Trophoblast cell (in vitro differentiated cells and primary cell): ENCODE measurements around the gene PLEKHD1.

ENCODE experiments used
- DNase-seq, 2 donors: peaks; one replicate each; pipeline ENCODE4 v3.0.0-alpha.2; 2016
- H2AFZ ChIP-seq: 2 replicates; pipeline ENCODE4 v1.6.1; 2013; ENCODE audit warnings: low read length, moderate library complexity, mild to moderate bottlenecking; ENCODE audit not compliant: insufficient read depth, poor library complexity
- H2AK5ac ChIP-seq: 2 replicates; pipeline ENCODE4 v1.6.1; 2013; ENCODE audit warnings: mild to moderate bottlenecking, low read length
- H2BK120ac ChIP-seq: 2 replicates; pipeline ENCODE4 v1.6.1; 2013; ENCODE audit warnings: low read length, mild to moderate bottlenecking, moderate library complexity; ENCODE audit not compliant: insufficient read depth, poor library complexity
- H2BK12ac ChIP-seq: 2 replicates; pipeline ENCODE4 v1.6.1; 2013; ENCODE audit warnings: mild to moderate bottlenecking, low read length, moderate library complexity
- H2BK5ac ChIP-seq: 2 replicates; pipeline ENCODE4 v1.6.1; 2013; ENCODE audit warnings: low read length, low read depth, moderate library complexity, mild to moderate bottlenecking; ENCODE audit not compliant: poor library complexity
- H3K14ac ChIP-seq: 2 replicates; pipeline ENCODE4 v1.6.1; 2013; ENCODE audit warnings: mild to moderate bottlenecking, low read length
- H3K18ac ChIP-seq: 2 replicates; pipeline ENCODE4 v1.6.1; 2013; ENCODE audit warnings: mild to moderate bottlenecking, low read length
- H3K23ac ChIP-seq: 2 replicates; pipeline ENCODE4 v1.6.1; 2013; ENCODE audit warnings: low read length
- H3K27ac ChIP-seq: 2 replicates; pipeline ENCODE4 v1.5.1; 2013; ENCODE audit warnings: low read depth, mild to moderate bottlenecking, inconsistent platforms, low read length, moderate library complexity
- H3K27me3 ChIP-seq: 2 replicates; pipeline ENCODE4 v1.6.1; 2013; ENCODE audit warnings: inconsistent platforms, mild to moderate bottlenecking, low read length, moderate library complexity; ENCODE audit not compliant: insufficient read depth
- H3K36me3 ChIP-seq, 2 experiments: 1 replicate in 1 of 2; 2 replicates in 1 of 2; pipeline ENCODE4 v1.6.1; 2013; ENCODE audit warnings: low read length in 2 of 2, mild to moderate bottlenecking in 2 of 2, moderate library complexity in 1 of 2; ENCODE audit not compliant: insufficient read depth in 2 of 2, control insufficient read depth in 1 of 2
- H3K4ac ChIP-seq: 2 replicates; pipeline ENCODE4 v1.6.1; 2013; ENCODE audit warnings: low read depth, mild to moderate bottlenecking, low read length, moderate library complexity
- H3K4me1 ChIP-seq, 2 experiments: 1 replicate in 1 of 2; 2 replicates in 1 of 2; pipeline ENCODE4 v1.6.1; 2013; ENCODE audit warnings: low read length in 2 of 2, mild to moderate bottlenecking in 2 of 2, moderate library complexity in 1 of 2; ENCODE audit not compliant: insufficient read depth in 2 of 2, control insufficient read depth in 1 of 2
- H3K4me2 ChIP-seq: 2 replicates; pipeline ENCODE4 v1.6.1; 2013; ENCODE audit warnings: inconsistent platforms, mild to moderate bottlenecking, low read length, moderate library complexity
- H3K4me3 ChIP-seq: 2 replicates; pipeline ENCODE4 v1.5.1; 2013; ENCODE audit warnings: mild to moderate bottlenecking, low read depth, low read length, inconsistent platforms
- H3K79me1 ChIP-seq: one replicate; pipeline ENCODE4 v1.6.1; 2013; ENCODE audit warnings: low read length
- H3K79me2 ChIP-seq: 2 replicates; pipeline ENCODE4 v1.6.1; 2013; ENCODE audit warnings: low read length, mild to moderate bottlenecking; ENCODE audit not compliant: control insufficient read depth, insufficient read depth, poor library complexity
- H3K9ac ChIP-seq: 2 replicates; pipeline ENCODE4 v1.6.1; 2013; ENCODE audit warnings: mild to moderate bottlenecking, low read length
- H3K9me3 ChIP-seq: 2 replicates; pipeline ENCODE4 v1.6.1; 2013; ENCODE audit warnings: low read depth, mild to moderate bottlenecking, control low read depth, inconsistent platforms, low read length; ENCODE audit not compliant: insufficient read depth
- H4K12ac ChIP-seq: 2 replicates; pipeline ENCODE4 v1.6.1; 2013; ENCODE audit warnings: low read depth, mild to moderate bottlenecking, low read length, moderate library complexity
- H4K8ac ChIP-seq: 2 replicates; pipeline ENCODE4 v1.6.1; 2013; ENCODE audit warnings: low read depth, mild to moderate bottlenecking, low read length, moderate library complexity
- H4K91ac ChIP-seq: one replicate; pipeline ENCODE4 v1.6.1; 2013; ENCODE audit warnings: low read depth, mild to moderate bottlenecking, low read length, moderate library complexity
- WGBS: extraction: QIAGEN DNeasy Blood & Tissue Kit; methylation state at CpG from one replicate; pipeline ENCODE4 v1.1.7; 2013; ENCODE audit warnings: missing lambda C conversion rate; ENCODE audit not compliant: insufficient read length, insufficient coverage; ENCODE audit errors: extremely low coverage; 5-methylcytosine and 5-hydroxymethylcytosine counted together

Gene PLEKHD1

GRCh38 chr14:69528930-69529329 is 44.4 kb downstream of the PLEKHD1 start:
- Histone ChIP-seq H3K36me3 (no peaks in the 10 kb centered on the region), H3K79me2 (no peaks in the 10 kb centered on the region), H3K4ac (no peak overlapping the region), H4K91ac (no peak overlapping the region), H3K4me3 (no peak overlapping the region), H4K12ac (no peak overlapping the region), H2BK120ac (no peak overlapping the region), H3K9ac (no peak overlapping the region), H3K79me1 (no peaks in the 10 kb centered on the region), H2AFZ (no peak overlapping the region), H3K23ac (no peak overlapping the region), H2BK5ac (no peak overlapping the region), H3K27me3 (no peaks in the 10 kb centered on the region), H3K4me1 (peaks cover 3 to 6% of the 10 kb centered on the region in 2 experiments), H3K14ac (no peak overlapping the region), H3K4me2 (no peak overlapping the region), H3K27ac (no peak overlapping the region), H3K18ac (no peak overlapping the region), H2AK5ac (no peak overlapping the region), H3K9me3 (peaks cover 1% of the 10 kb centered on the region), H2BK12ac (no peak overlapping the region), H4K8ac (no peak overlapping the region)
- WGBS: no CpG with 5 or more reads among the region's 5 CpGs
- DNase-seq: no peak

- no peak overlapping the region for H3K4me3 ChIP-seq
- H3K79me1 ChIP-seq: no peaks in the 10 kb centered on the region
- H3K4me1 ChIP-seq: peaks cover 3 to 6% of the 10 kb centered on the region in 2 experiments
- no peak overlapping the region for H3K27ac ChIP-seq
- no peak overlapping the region for H4K12ac ChIP-seq
- no peak for DNase-seq
- no peak overlapping the region for H3K4ac ChIP-seq
- H3K36me3 ChIP-seq: no peaks in the 10 kb centered on the region
- no peak overlapping the region for H3K4me2 ChIP-seq
- no peak overlapping the region for H2BK5ac ChIP-seq
- H2BK120ac ChIP-seq: no peak overlapping the region
- peaks cover 1% of the 10 kb centered on the region for H3K9me3 ChIP-seq
- no peak overlapping the region for H4K91ac ChIP-seq
- no peak overlapping the region for H2AFZ ChIP-seq
- no peaks in the 10 kb centered on the region for H3K27me3 ChIP-seq
- H3K79me2 ChIP-seq: no peaks in the 10 kb centered on the region
- H3K14ac ChIP-seq: no peak overlapping the region
- no peak overlapping the region for H3K18ac ChIP-seq
- no peak overlapping the region for H3K9ac ChIP-seq
- H4K8ac ChIP-seq: no peak overlapping the region
- no peak overlapping the region for H3K23ac ChIP-seq
- WGBS: no CpG with 5 or more reads among the region's 3 CpGs
- no peak overlapping the region for H2AK5ac ChIP-seq
- no peak overlapping the region for H2BK12ac ChIP-seq
Measured at GRCh38 chr14:69529563-69529962, 45.0 kb downstream of the PLEKHD1 start.

GRCh38 chr14:69530095-69530494 is 45.6 kb downstream of the PLEKHD1 start:
- Histone ChIP-seq H3K4me1 (peaks cover 3 to 6% of the 10 kb centered on the region in 2 experiments), H3K14ac (no peak overlapping the region), H3K4me3 (no peak overlapping the region), H3K79me2 (no peaks in the 10 kb centered on the region), H4K8ac (no peak overlapping the region), H3K27ac (no peak overlapping the region), H3K4me2 (no peak overlapping the region), H3K9me3 (peaks cover 1% of the 10 kb centered on the region), H3K9ac (no peak overlapping the region), H3K4ac (no peak overlapping the region), H2BK120ac (no peak overlapping the region), H2AK5ac (no peak overlapping the region), H3K36me3 (no peaks in the 10 kb centered on the region), H4K12ac (no peak overlapping the region), H2BK5ac (no peak overlapping the region), H2AFZ (no peak overlapping the region), H3K79me1 (no peaks in the 10 kb centered on the region), H2BK12ac (no peak overlapping the region), H3K27me3 (no peaks in the 10 kb centered on the region), H4K91ac (no peak overlapping the region), H3K23ac (no peak overlapping the region), H3K18ac (no peak overlapping the region)
- no peak for DNase-seq
- no CpG with 5 or more reads among the region's 4 CpGs for WGBS

- no CpG with 5 or more reads among the region's 3 CpGs for WGBS
- Histone ChIP-seq H3K79me1 (no peaks in the 10 kb centered on the region), H3K4me3 (no peak overlapping the region)
Measured at GRCh38 chr14:69531135-69531534, 46.6 kb downstream of the PLEKHD1 start.

More at GRCh38 chr14:69531135-69531534, 46.6 kb downstream of the PLEKHD1 start:
- Histone ChIP-seq H3K4ac (no peak overlapping the region), H2BK5ac (no peak overlapping the region), H4K8ac (no peak overlapping the region), H4K91ac (no peak overlapping the region), H3K23ac (no peak overlapping the region), H3K9me3 (peaks cover 1% of the 10 kb centered on the region), H3K4me1 (peaks cover 3 to 6% of the 10 kb centered on the region in 2 experiments), H3K36me3 (no peaks in the 10 kb centered on the region), H3K4me2 (no peak overlapping the region), H4K12ac (no peak overlapping the region), H2BK120ac (no peak overlapping the region), H3K18ac (no peak overlapping the region), H2AK5ac (no peak overlapping the region), H3K14ac (no peak overlapping the region), H3K79me2 (no peaks in the 10 kb centered on the region), H3K27me3 (no peaks in the 10 kb centered on the region), H3K9ac (no peak overlapping the region), H2AFZ (no peak overlapping the region), H2BK12ac (no peak overlapping the region), H3K27ac (no peak overlapping the region)
- DNase-seq: no peak
